Spinal cord (tissue), 10 donors: ENCODE data around the gene GLIS2. TPM values are rescaled to one million over a fixed set of nuclear protein-coding genes. Genes with fewer than 3 reads are reported as not detected.
A peak's percentile ranks its signal among the peaks of the same experiment; 100 is the strongest.
"Not testable (repeated sequence)": the region's sequence is repeated elsewhere in the genome, so short reads cannot be mapped to it uniquely, and the experiment has no call there.

Experiments used
- DNase-seq, 6 donors: peaks; one replicate each; pipeline versions ENCODE4 v3.0.0 to v3.0.0-alpha.2; 2013 to 2015; ENCODE audit warnings: low spot score in 6 of 6, low read depth in 4 of 6
- H3K27ac ChIP-seq: one replicate; pipeline ENCODE4 v1.5.1; 2013; ENCODE audit warnings: low read depth, low read length, control low read depth
- H3K27me3 ChIP-seq: one replicate; pipeline ENCODE4 v1.6.1; 2013; ENCODE audit warnings: low read length; ENCODE audit not compliant: control insufficient read depth, insufficient read depth
- H3K36me3 ChIP-seq: one replicate; pipeline ENCODE4 v1.6.1; 2013; ENCODE audit warnings: low read length; ENCODE audit not compliant: control insufficient read depth, insufficient read depth
- H3K4me1 ChIP-seq: one replicate; pipeline ENCODE4 v1.6.1; 2013; ENCODE audit warnings: low read length; ENCODE audit not compliant: control insufficient read depth, insufficient read depth
- H3K4me3 ChIP-seq: one replicate; pipeline ENCODE4 v1.5.1; 2013; ENCODE audit warnings: low read depth, low read length, control low read depth
- H3K9me3 ChIP-seq: one replicate; pipeline ENCODE4 v1.6.1; 2013; ENCODE audit warnings: low read length; ENCODE audit not compliant: control insufficient read depth, insufficient read depth
- WGBS: methylation state at CpG from one replicate; pipeline ENCODE4 v1.1.5; 2013; ENCODE audit warnings: missing lambda C conversion rate; ENCODE audit not compliant: insufficient coverage; 5-methylcytosine and 5-hydroxymethylcytosine counted together
- polyA plus RNA-seq, 2 donors: library from polyadenylated mRNA; unstranded; fragments of 120-200 nt; gene quantifications; one replicate each; pipeline ENCODE4 v1.2.1, GENCODE V29; 2013; ENCODE audit not compliant: insufficient read length in 2 of 2
- total RNA-seq, 2 donors: library from RNA; depleted of rRNA in 1 of 2; stranded (reverse); fragments of 120-200 nt in 1 of 2; fragments of >200 nt in 1 of 2; gene quantifications; one replicate each; pipeline versions ENCODE4 v1.2.3 to v1.2.4, GENCODE V29; 2013 to 2014
- donor health status: healthy.

The GLIS2 gene
- total and polyA plus RNA-seq, 4 donors = 4.9 to 30.9 (median 17.5) TPM

GRCh38 chr16:4340443-4340842 lies 24.6 kb downstream of the GLIS2 start:
- no peak overlapping the region for H3K4me3 ChIP-seq
- 88% methylated on average over 6 of the region's 6 CpGs for WGBS
- H3K4me1 ChIP-seq = peaks cover 37% of the 10 kb centered on the region
- peaks cover 69% of the 10 kb centered on the region for H3K36me3 ChIP-seq
- H3K27ac ChIP-seq = no peak overlapping the region
- DNase-seq = no peak
- peaks cover 1% of the 10 kb centered on the region for H3K9me3 ChIP-seq
- H3K27me3 ChIP-seq = no peaks in the 10 kb centered on the region

GRCh38 chr16:4341250-4341649 lies 25.4 kb downstream of the GLIS2 start:
- no peak for DNase-seq
- WGBS = 96% methylated on average over 10 of the region's 13 CpGs
- Histone ChIP-seq H3K27me3 (no peaks in the 10 kb centered on the region), H3K4me1 (peaks cover 43% of the 10 kb centered on the region), H3K9me3 (peaks cover 1% of the 10 kb centered on the region), H3K4me3 (no peak overlapping the region), H3K27ac (no peak overlapping the region), H3K36me3 (peaks cover 63% of the 10 kb centered on the region)

- 90% methylated on average over 21 of the region's 21 CpGs for WGBS
- no peak for DNase-seq
- H3K4me1 ChIP-seq = peaks cover 43% of the 10 kb centered on the region
- H3K4me3 ChIP-seq = no peak overlapping the region
- peaks cover 53% of the 10 kb centered on the region for H3K36me3 ChIP-seq
- H3K27ac ChIP-seq = no peak overlapping the region
- no peaks in the 10 kb centered on the region for H3K27me3 ChIP-seq
- peaks cover 1% of the 10 kb centered on the region for H3K9me3 ChIP-seq
Observed at GRCh38 chr16:4342866-4343744, 27.2 kb downstream of the GLIS2 start.

GRCh38 chr16:4344300-4344982 lies 28.6 kb downstream of the GLIS2 start:
- not testable (repeated sequence) for H3K9me3 ChIP-seq, DNase-seq, H3K4me3 ChIP-seq, H3K27me3 ChIP-seq
- Histone ChIP-seq H3K27ac (peak overlapping the region; percentile 40), H3K4me1 (peaks cover 35% of the 10 kb centered on the region), H3K36me3 (peaks cover 45% of the 10 kb centered on the region)
- WGBS = 61% methylated on average over 4 of the region's 10 CpGs

- Histone ChIP-seq H3K27me3 (no peaks in the 10 kb centered on the region), H3K4me1 (peaks cover 32% of the 10 kb centered on the region), H3K9me3 (peaks cover 1% of the 10 kb centered on the region), H3K4me3 (no peak overlapping the region), H3K27ac (peak overlapping the region; percentile 40), H3K36me3 (peaks cover 37% of the 10 kb centered on the region)
- 69% methylated on average over 21 of the region's 26 CpGs for WGBS
- peak in 2 of 6 donors; percentile 16 to 55 for DNase-seq
Observed at GRCh38 chr16:4344983-4345835, 29.3 kb downstream of the GLIS2 start.

- 85% methylated on average over 8 of the region's 14 CpGs for WGBS
- no peak for DNase-seq
- Histone ChIP-seq H3K36me3 (peaks cover 28% of the 10 kb centered on the region), H3K4me3 (no peak overlapping the region), H3K9me3 (peaks cover 1% of the 10 kb centered on the region), H3K27ac (no peak overlapping the region), H3K27me3 (no peaks in the 10 kb centered on the region), H3K4me1 (peaks cover 30% of the 10 kb centered on the region)
Observed at GRCh38 chr16:4345836-4346781, 30.2 kb downstream of the GLIS2 start.

GRCh38 chr16:4347010-4347409 lies 31.1 kb downstream of the GLIS2 start:
- 89% methylated on average over 8 of the region's 8 CpGs for WGBS
- peaks cover 25% of the 10 kb centered on the region for H3K36me3 ChIP-seq
- H3K4me3 ChIP-seq = no peak overlapping the region
- peaks cover 32% of the 10 kb centered on the region for H3K4me1 ChIP-seq
- peaks cover 1% of the 10 kb centered on the region for H3K9me3 ChIP-seq
- no peak overlapping the region for H3K27ac ChIP-seq
- no peak for DNase-seq
- no peaks in the 10 kb centered on the region for H3K27me3 ChIP-seq

GRCh38 chr16:4347765-4348509 lies 32.1 kb downstream of the GLIS2 start:
- no peaks in the 10 kb centered on the region for H3K27me3 ChIP-seq
- H3K36me3 ChIP-seq = peaks cover 23% of the 10 kb centered on the region
- H3K27ac ChIP-seq = no peak overlapping the region
- 87% methylated on average over 17 of the region's 17 CpGs for WGBS
- H3K4me3 ChIP-seq = no peak overlapping the region
- H3K9me3 ChIP-seq = peaks cover 1% of the 10 kb centered on the region
- H3K4me1 ChIP-seq = peaks cover 31% of the 10 kb centered on the region
- no peak for DNase-seq
